Measurements from ENCODE around the gene FBXL16.
"Not testable (repeated sequence)": the region's sequence is repeated elsewhere in the genome, so short reads cannot be mapped to it uniquely, and the experiment has no call there.

The FBXL16 gene, protein sequence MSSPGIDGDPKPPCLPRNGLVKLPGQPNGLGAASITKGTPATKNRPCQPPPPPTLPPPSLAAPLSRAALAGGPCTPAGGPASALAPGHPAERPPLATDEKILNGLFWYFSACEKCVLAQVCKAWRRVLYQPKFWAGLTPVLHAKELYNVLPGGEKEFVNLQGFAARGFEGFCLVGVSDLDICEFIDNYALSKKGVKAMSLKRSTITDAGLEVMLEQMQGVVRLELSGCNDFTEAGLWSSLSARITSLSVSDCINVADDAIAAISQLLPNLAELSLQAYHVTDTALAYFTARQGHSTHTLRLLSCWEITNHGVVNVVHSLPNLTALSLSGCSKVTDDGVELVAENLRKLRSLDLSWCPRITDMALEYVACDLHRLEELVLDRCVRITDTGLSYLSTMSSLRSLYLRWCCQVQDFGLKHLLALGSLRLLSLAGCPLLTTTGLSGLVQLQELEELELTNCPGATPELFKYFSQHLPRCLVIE

GRCh38 chr16:705431-706188 is at the start of gene FBXL16:
Gene FBXL16 (minus strand): TSS chr16:705801. CDS start chr16:697405, 8,396 bp downstream.
- DNase-seq = no peak

- DNase-seq = no peak
These were observed 49.1 kb upstream of the FBXL16 start for GRCh38 chr16:754656-755055.

DNA sequence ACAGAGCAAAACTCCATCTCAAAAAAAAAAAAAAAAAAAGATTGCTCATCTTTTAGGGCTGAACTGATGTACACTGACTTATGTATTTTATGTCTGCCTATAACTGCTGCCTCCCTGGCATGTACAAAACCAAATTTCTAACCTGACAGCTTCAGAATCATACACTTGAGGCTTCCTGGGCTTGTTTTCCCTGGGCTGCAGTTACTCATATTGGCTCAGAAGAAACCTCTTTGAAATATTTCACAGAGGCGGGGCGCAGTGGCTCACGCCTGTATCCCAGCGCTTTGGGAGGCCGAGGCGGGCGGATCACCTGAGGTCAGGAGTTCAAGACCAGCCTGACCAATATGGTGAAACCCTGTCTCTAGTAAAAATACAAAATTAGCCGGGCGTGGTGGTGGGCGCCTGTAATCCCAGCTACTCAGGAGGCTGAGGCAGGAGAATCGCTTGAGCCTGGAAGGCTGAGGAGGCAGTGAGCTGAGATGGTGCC is 48.6 kb upstream of the FBXL16 start:
- DNase-seq = not testable (repeated sequence)

GRCh38 chr16:752007-752312 is 46.4 kb upstream of the FBXL16 start:
- no peak for DNase-seq

GRCh38 chr16:751152-752006 is 45.8 kb upstream of the FBXL16 start:
- no peak for DNase-seq

GRCh38 chr16:750485-750884 is 44.9 kb upstream of the FBXL16 start:
- DNase-seq = no peak

DNA sequence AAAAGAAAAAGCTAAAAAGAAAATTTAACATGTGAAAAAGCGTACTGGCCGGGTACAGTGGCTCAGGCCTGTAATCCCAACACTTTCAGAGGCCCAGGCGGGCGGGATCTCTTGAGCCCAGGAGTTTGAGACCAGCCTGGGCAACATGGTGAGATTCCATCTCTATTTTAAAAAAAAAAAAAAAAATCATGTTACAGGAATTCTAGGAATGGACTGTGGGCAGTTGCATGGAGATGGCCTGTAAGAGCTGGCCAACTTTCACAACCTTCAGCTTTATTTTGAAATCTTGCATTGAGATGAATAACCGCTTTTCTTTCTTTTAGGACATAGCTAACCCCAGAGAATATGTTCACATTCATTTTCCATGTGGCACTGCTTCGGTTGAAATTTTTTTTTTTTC is 43.4 kb upstream of the FBXL16 start:
- DNase-seq = no peak

DNA sequence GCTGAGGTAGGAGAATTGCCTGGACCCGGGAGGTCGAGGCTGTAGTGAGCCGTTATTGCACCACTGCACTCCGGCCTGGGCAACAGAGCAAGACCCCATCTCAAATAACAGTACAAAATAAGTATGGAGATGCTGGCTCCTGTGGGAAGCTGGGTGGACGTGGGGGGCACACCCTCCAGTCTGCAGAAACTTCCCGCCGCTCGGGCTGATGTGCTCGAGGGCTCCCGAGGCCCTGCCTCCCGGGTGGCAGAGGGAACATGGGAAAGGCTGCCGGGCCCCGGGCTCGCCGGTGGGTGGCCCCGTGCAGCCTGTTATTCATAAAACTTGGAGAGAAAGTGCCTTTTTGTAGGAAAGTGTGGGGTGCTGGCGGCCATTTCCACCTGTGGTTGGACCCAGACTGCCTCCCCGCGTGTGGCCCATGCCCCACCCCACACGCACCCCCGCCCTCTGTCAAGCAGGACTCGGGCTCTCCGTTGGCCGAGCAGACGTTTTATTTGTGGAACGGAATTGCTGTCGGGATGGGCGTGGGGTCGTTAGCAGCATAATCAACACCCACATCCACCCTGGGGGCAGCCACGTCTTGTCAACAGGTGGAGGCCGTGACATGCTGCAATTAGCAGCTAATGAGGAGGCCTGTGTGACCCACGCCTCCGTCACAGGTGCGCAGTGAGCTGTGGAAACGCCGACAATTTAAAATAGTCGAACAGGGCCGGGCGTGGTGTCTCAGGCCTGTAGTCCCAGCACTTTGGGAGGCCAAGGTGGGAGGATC is 42.6 kb upstream of the FBXL16 start:
- no peak for DNase-seq

DNA sequence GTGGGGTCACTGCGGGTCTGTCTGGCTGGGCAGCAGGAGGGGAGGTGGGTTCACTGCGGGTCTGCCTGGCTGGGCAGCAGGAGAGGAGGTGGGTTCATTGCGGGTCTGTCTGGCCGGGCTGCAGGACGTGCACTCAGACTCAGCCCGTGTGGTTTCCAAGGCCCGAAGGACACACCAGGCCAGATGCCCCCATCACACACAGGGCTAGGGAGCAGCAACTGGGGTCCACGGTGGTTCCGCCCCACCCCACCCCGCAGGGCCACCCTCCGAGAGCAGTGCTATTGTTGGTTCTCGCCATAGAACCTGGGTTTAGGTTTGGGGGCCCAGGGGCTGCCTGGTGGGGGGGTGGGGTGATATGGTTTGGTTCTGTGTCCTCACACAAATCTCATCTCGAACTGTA is 41.0 kb upstream of the FBXL16 start:
- no peak for DNase-seq

- DNase-seq = no peak
These were observed 40.1 kb upstream of the FBXL16 start for GRCh38 chr16:745739-746138.

- no peak for DNase-seq
These were observed 38.3 kb upstream of the FBXL16 start for GRCh38 chr16:743794-744500.

GRCh38 chr16:742894-743293 is 37.3 kb upstream of the FBXL16 start:
- DNase-seq = not testable (repeated sequence)

DNA sequence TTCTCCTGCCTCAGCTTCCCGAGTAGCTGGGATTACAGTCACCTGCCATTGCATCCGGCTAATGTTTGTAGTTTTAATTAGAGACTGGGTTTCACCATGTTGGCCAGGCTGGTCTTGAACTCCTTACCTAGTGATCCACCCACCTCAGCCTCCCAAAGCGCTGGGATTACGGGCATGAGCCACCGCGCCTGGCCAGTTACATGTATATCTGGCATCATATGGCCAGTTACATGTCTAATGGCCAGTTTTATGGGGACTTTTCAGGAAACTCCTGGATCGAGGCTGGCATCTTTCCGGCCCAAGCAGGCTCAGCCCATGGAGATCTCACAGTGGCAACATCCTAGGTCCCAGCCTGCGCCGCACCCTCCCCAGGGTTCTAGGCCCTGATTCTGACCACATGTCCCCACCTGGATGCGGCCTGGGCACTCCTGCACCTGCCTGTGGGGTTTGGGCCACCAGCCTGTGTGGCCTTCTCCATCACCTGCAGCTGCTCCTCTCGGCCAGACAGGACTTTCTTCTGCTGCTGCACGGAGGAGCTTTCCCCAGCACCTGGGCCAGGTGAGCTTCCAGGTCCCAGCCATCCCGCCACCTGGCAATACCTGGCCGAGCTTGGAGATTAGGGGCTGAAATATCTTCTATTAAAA is 36.5 kb upstream of the FBXL16 start:
- DNase-seq = no peak

DNA sequence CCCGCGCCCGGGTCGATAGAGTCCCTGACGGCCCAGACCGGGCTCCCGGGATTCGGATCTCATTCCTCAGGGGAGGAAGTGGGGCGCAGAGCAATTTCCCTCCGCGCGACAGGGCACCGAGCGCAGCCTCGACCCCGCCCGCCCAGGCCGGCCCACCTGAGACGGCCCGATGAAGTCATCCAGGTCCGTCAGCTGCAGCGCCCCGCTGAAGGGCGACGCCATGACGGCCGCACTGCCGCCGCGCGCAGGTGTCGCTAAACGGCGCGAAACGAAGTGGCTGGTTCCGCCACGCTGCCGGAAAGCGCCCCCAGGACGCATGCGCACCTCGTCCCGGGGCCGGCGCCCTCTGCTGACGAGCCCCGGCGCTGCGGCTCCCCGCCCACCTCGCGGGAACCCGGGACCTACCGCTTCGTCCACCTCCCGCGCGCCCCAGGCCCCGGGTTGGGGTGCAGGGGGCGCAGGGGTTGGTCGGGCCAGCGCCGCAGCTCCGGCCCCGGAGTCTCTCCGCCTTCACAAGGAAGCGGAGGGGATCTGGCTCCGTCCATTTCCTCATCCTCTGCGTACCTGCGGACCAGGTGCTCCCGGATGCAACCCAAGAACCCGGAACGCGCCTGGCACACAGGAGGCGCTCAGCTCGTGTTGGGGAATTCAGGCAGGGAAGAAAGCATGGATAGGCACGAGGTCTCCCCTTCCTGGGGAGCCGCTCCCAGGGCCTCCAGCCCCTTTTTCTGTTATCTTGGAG is 35.3 kb upstream of the FBXL16 start, which contains the start of gene CIAO3:
Gene CIAO3 (minus strand): TSS at position 234 of the 742 bp plus-strand sequence. CDS start 12 bp downstream, at position 222.
- peak; percentile 97 for DNase-seq

DNA sequence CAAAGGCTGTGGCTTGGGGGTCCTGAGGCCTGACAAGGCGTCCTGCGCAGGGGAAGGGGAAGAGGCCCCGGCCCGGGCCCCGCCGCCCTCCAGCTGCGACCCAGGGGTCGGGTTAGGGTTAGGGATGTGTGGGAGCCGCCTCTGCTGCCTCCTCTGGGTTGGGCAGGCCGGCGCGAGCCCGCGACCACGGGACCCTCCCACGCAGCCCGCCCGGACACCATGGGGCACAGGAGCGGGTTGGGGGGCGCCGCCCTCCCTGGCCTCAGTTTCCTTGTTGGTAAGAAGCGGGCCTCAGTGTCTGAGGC is 34.8 kb upstream of the FBXL16 start:
- DNase-seq = no peak

DNA sequence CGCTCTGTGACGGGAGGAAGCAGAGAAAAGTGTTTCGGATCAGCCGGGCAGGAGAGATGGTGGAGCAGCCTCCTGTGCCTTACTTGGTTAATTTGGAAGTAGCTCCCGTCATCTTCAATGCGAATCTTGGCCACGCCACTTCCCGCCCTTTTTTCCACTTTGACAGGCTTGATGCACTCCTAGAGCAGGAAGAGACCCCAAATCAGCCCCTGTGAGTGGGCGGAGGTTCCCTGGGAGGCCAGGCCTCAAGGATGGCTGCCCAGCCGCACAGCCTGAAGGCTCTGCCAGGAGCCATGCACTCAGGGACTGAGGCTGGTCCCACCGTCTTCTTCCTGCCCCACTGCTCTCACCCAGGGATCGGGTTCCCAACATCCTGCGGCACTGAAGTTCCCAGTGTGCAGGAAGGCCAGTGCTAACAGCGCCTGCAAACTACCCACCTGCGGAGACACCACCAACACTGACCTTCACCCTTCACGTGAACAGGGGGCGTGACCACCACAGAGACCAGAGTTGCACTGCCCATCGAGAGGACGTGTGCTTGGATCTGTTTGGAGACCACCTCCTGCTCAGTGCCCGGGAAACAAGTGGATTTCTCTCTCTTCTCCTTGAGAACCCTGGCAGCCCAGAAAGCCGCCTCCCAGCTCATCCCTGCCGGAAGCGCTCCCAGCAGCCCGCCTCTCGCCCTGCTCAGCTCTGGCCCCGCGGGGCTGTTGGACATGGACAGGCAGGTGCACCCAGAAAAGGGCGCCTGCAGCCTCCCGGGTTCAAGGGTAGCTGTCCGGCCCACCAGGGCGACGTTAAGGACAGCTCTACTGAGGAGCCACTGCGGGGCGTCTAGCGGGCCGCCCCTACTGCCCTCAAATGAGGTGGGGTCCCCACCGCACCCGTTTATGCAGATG is 34.2 kb upstream of the FBXL16 start:
- DNase-seq = no peak

DNA sequence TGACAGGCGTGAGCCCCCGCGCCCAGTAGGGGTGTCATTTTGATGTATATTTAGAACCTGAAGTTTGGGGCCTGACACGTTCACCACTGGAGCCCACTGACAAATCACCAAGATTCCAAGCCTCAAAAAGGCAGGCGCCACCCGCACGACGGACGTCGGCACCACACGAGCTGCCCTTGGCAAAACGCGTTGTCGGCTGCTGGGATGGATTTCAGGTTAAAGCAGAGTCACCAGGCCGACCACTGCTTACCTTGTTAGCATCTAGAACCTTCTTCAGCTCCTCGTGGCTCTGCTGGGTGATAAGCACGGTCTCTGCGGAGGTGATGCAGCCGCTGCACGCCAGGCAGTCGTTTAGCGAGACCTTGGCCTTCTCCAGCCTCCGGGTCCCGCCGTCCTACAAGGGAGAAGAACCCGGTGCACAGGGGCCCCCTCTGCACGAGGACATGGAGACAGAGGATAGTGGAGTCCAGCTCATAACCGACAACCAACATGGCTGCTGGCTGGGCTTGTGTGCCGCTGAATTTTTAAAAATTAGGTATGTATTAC is 31.4 kb upstream of the FBXL16 start:
- DNase-seq = no peak

DNA sequence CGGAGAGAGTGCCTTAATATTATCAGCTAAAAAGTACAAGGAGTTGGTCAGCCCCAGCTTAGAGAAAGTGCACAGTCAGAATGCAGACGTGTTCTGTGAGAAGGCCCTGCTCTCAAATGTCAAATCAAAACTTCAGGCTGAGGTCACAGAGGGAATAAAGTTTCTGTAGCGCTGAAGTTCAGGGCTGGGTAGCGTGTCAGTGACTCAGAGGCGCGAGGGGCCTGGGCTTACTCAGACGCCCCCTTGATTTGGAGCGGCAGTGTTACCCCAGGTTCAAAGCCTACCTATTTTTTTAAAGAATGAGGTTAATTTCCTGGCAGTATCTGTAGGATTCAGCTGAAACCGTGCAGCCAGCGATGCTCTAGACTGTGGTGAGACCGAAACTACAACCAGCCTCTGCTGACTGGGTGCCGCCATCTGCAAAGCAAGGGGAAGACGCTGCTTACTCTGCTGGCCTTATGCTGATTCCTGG is 30.4 kb upstream of the FBXL16 start:
- DNase-seq = no peak

Measured in activated CD4-positive, CD25-positive, alpha-beta regulatory T cell treated with anti-CD3 and anti-CD28 coated beads, Interleukin-2, amount 50 U/mL, for 72 hours (primary cell).